Measurements from ENCODE around the gene OR11L1. TPM values are rescaled to one million over a fixed set of nuclear protein-coding genes. Genes with fewer than 3 reads are reported as not detected.

OR11L1 gene, protein sequence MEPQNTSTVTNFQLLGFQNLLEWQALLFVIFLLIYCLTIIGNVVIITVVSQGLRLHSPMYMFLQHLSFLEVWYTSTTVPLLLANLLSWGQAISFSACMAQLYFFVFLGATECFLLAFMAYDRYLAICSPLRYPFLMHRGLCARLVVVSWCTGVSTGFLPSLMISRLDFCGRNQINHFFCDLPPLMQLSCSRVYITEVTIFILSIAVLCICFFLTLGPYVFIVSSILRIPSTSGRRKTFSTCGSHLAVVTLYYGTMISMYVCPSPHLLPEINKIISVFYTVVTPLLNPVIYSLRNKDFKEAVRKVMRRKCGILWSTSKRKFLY
- not detected in 5 replicates for total RNA-seq (2022; extraction: Qiagen RNA extraction; ENCODE audit: low read depth)

GRCh38 chr1:247841796-247842195 is at the start of gene OR11L1:
Gene OR11L1, minus strand, starts transcription at chr1:247841896. Its CDS starts 0 bp downstream, at chr1:247841896.

DNA sequence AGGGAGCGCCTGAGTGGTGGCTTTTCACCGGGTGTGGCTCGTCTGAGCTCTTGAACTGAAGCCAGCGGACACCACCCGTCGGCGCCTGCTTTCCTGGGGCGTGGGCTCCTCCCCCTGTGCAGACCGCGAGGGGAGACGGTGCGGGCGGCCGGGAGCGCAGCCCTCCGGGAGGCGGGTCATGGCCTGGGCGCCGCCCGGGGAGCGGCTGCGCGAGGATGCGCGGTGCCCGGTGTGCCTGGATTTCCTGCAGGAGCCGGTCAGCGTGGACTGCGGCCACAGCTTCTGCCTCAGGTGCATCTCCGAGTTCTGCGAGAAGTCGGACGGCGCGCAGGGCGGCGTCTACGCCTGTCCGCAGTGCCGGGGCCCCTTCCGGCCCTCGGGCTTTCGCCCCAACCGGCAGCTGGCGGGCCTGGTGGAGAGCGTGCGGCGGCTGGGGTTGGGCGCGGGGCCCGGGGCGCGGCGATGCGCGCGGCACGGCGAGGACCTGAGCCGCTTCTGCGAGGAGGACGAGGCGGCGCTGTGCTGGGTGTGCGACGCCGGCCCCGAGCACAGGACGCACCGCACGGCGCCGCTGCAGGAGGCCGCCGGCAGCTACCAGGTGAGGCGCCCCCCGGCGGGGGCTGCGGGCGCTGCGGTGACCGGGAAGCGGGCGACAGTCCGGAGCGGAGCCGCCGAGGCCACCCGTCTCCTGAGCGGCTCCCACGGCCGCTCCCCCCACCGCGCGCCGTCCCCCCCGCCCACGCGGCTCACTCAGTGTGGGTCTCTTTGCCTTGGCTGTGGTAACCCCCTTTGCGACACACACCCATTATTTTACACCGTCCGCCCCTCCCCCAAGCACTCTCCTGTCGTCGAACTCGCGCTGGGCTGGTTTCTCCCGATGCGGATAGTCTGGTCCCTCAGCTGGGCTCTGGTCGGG is 15.6 kb upstream of the OR11L1 start, which contains the start of gene TRIM58:
Gene TRIM58, plus strand, starts transcription at position 119 of the 916 bp plus-strand sequence. Its CDS starts 60 bp downstream, at position 179.

GRCh38 chr1:247824023-247824422 is 17.7 kb downstream of the OR11L1 start, which contains the start of gene OR14A16:
Gene OR14A16, minus strand, starts transcription at chr1:247824119. Its CDS starts 8,390 bp downstream, at chr1:247815729.

Other genes starting within 250 kb of the OR11L1 start
- not detected in 5 replicates for gene OR2G3, start 236.3 kb downstream of the OR11L1 start, total RNA-seq (2022; extraction: Qiagen RNA extraction; ENCODE audit: low read depth)
- gene OR13G1, start 162.2 kb downstream of the OR11L1 start, total RNA-seq (2022; extraction: Qiagen RNA extraction; ENCODE audit: low read depth), result not detected in 5 replicates
- not detected in 5 replicates for gene OR6F1, start 125.2 kb downstream of the OR11L1 start, total RNA-seq (2022; extraction: Qiagen RNA extraction; ENCODE audit: low read depth)
- not detected in 5 replicates for gene OR14K1, start 103.3 kb downstream of the OR11L1 start, total RNA-seq (2022; extraction: Qiagen RNA extraction; ENCODE audit: low read depth)
- gene OR14A2, start 93.8 kb downstream of the OR11L1 start, total RNA-seq (2022; extraction: Qiagen RNA extraction; ENCODE audit: low read depth), result not detected in 5 replicates
- gene OR1C1, start 81.3 kb downstream of the OR11L1 start, total RNA-seq (2022; extraction: Qiagen RNA extraction; ENCODE audit: low read depth), result not detected in 5 replicates
- not detected in 5 replicates for gene OR14A16, start 17.8 kb downstream of the OR11L1 start, total RNA-seq (2022; extraction: Qiagen RNA extraction; ENCODE audit: low read depth)
- not detected in 5 replicates for gene TRIM58, start 15.3 kb upstream of the OR11L1 start, total RNA-seq (2022; extraction: Qiagen RNA extraction; ENCODE audit: low read depth)
- gene OR2W3, start 53.7 kb upstream of the OR11L1 start, total RNA-seq (2022; extraction: Qiagen RNA extraction; ENCODE audit: low read depth), result not detected in 5 replicates
- not detected in 5 replicates for gene OR2T8, start 78.4 kb upstream of the OR11L1 start, total RNA-seq (2022; extraction: Qiagen RNA extraction; ENCODE audit: low read depth)
- not detected in 5 replicates for gene OR2AJ1, start 83.0 kb upstream of the OR11L1 start, total RNA-seq (2022; extraction: Qiagen RNA extraction; ENCODE audit: low read depth)
- not detected in 5 replicates for gene OR2L8, start 107.0 kb upstream of the OR11L1 start, total RNA-seq (2022; extraction: Qiagen RNA extraction; ENCODE audit: low read depth)
- not detected in 5 replicates for gene OR2AK2, start 123.3 kb upstream of the OR11L1 start, total RNA-seq (2022; extraction: Qiagen RNA extraction; ENCODE audit: low read depth)
- gene OR2L5, start 171.8 kb upstream of the OR11L1 start, total RNA-seq (2022; extraction: Qiagen RNA extraction; ENCODE audit: low read depth), result not detected in 5 replicates
- gene OR2L2, start 188.2 kb upstream of the OR11L1 start, total RNA-seq (2022; extraction: Qiagen RNA extraction; ENCODE audit: low read depth), result 0.01 TPM in 1 of 5 replicates, not detected in the others
- not detected in 5 replicates for gene OR2L3, start 204.9 kb upstream of the OR11L1 start, total RNA-seq (2022; extraction: Qiagen RNA extraction; ENCODE audit: low read depth)

Data from A549 treated with CpdA at 1 μM for 4 hours (cell line).